ENCODE measurements around the gene FCHSD2.

DNA sequence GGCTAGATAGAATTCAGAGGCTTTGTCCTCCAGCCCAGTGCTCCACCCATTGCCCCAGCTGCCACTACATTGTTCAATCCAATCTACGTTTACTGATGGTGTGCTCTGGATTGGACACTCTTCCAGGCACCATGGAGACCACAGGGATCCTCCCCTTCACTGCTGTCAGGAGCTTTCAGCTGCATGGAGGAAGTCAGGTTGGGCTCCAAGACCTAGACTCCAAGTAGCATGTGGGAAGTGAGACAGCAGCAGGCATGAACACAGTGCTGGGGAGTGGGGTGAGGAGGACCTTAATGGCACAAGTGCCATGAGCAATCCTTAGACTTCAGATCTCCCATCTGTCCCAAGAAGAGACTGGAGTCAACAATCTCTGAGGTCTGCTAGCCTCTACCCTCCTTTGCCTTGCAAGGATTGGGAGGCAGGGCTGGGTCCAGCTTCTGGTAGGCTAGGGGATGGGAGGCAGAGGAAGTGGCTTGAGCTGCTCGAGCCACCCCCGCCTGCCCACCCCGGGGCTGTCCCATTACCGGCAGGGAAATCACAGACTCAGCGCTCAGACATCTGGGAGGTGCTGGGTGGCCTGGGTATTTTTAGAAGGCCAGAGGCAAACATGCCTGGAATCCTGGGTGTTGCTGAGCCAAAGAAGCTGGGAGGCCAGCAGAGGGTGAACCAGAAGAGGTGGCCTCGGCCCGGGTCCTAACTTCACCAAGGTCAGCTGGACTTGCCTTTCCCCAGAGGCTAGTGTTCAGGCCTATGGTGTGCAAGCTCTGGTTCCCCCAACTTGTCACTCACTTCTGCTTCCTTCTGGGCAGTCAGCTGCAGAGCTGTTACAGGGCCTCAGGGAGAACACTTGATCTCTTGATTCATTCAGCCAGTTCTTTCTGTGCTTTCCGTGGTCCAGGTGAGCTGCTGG lies 15.2 kb upstream of the FCHSD2 start:
- TF ChIP-seq, protein P1, sequence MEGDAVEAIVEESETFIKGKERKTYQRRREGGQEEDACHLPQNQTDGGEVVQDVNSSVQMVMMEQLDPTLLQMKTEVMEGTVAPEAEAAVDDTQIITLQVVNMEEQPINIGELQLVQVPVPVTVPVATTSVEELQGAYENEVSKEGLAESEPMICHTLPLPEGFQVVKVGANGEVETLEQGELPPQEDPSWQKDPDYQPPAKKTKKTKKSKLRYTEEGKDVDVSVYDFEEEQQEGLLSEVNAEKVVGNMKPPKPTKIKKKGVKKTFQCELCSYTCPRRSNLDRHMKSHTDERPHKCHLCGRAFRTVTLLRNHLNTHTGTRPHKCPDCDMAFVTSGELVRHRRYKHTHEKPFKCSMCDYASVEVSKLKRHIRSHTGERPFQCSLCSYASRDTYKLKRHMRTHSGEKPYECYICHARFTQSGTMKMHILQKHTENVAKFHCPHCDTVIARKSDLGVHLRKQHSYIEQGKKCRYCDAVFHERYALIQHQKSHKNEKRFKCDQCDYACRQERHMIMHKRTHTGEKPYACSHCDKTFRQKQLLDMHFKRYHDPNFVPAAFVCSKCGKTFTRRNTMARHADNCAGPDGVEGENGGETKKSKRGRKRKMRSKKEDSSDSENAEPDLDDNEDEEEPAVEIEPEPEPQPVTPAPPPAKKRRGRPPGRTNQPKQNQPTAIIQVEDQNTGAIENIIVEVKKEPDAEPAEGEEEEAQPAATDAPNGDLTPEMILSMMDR (IDR thresholded peaks at IDR 0.05 in 8 of 11, conservative IDR thresholded peaks at IDR 0.05 in 3 of 11), result no peak
- TF ChIP-seq POLR2A (IDR thresholded peaks at IDR 0.05) (no peak), POLR2AphosphoS5 (IDR thresholded peaks at IDR 0.05) (peak; percentile 51 to 74 (median 55))
